SK-N-SH (cell line): ENCODE measurements around the gene IPO4. TPM values are rescaled to one million over a fixed set of nuclear protein-coding genes. Genes with fewer than 3 reads are reported as not detected.

Experiments
- CTCF ChIA-PET: fragments of 300-600, 350-600 bp; formaldehyde crosslinking; extraction: SDS; loops from one replicate; lab custom pipeline; 2021; lab: Yijun Ruan, JAX
- POLR2A ChIA-PET: fragments of 350-600 bp; sonication (Branson Sonifier 250); formaldehyde crosslinking; extraction: SDS; loops from one replicate; lab custom pipeline; 2020; ENCODE audit warnings: antibody characterized with exemption, inconsistent platforms; lab: Yijun Ruan, JAX
- DNase-seq: peaks from one replicate; pipeline ENCODE4 v3.0.0; 2012
- H2AFZ ChIP-seq: fragments of 200-600 bp; sonication (generic); 2 replicates; pipeline ENCODE4 v1.8.1; 2016; ENCODE audit warnings: antibody characterized with exemption, mild to moderate bottlenecking, low read depth
- H3F3A ChIP-seq: fragments of 200-600 bp; sonication (generic); replicated peaks from 2 replicates; pipeline ENCODE3; 2016; ENCODE audit warnings: antibody characterized with exemption, mild to moderate bottlenecking; ENCODE audit not compliant: insufficient read depth
- H3K27ac ChIP-seq, 2 experiments: fragments of 200-500 bp in 1 of 2; fragments of 200-600 bp in 1 of 2; sonication (Bioruptor generic) in 1 of 2; sonication (generic), shearing (Covaris generic) in 1 of 2; 2 replicates each; pipeline versions ENCODE4 v1.5.1 to v1.6.1; 2014 to 2016; ENCODE audit warnings: low read depth in 2 of 2, inconsistent platforms in 1 of 2, low read length in 1 of 2, mild to moderate bottlenecking in 1 of 2, mixed read lengths in 1 of 2
- H3K27me3 ChIP-seq: fragments of 200-600 bp; sonication (generic), shearing (Covaris generic); 2 replicates; pipeline ENCODE4 v1.6.1; 2016; ENCODE audit warnings: mixed run types; ENCODE audit not compliant: insufficient read depth
- H3K36me3 ChIP-seq, 2 experiments: fragments of 200-500 bp in 1 of 2; fragments of 200-600 bp in 1 of 2; sonication (Bioruptor generic) in 1 of 2; sonication (generic) in 1 of 2; replicated peaks in 1 of 2; 2 replicates each; pipeline versions ENCODE3 to v1.5.1; 2014 to 2016; ENCODE audit warnings: low read length in 1 of 2, mild to moderate bottlenecking in 1 of 2; ENCODE audit not compliant: insufficient read depth in 2 of 2, control insufficient read depth in 1 of 2
- H3K4me1 ChIP-seq, 2 experiments: fragments of 200-500 bp in 1 of 2; fragments of 200-600 bp in 1 of 2; sonication (Bioruptor generic) in 1 of 2; sonication (generic), shearing (Covaris generic) in 1 of 2; 2 replicates each; pipeline versions ENCODE4 v1.5.1 to v1.6.1; 2014 to 2016; ENCODE audit warnings: low read depth in 1 of 2, low read length in 1 of 2, mixed run types in 1 of 2; ENCODE audit not compliant: insufficient read depth in 2 of 2, control insufficient read depth in 1 of 2
- H3K4me2 ChIP-seq: fragments of 200-600 bp; sonication (generic), shearing (Covaris generic); 2 replicates; pipeline ENCODE4 v1.6.1; 2017; ENCODE audit warnings: mixed run types
- H3K4me3 ChIP-seq, 2 experiments: fragments of 200-500 bp in 1 of 2; fragments of 200-600 bp in 1 of 2; sonication (Bioruptor generic) in 1 of 2; sonication (generic), shearing (Covaris generic) in 1 of 2; 2 replicates each; pipeline versions ENCODE4 v1.5.1 to v1.8.1; 2014 to 2016; ENCODE audit warnings: low read depth in 2 of 2, inconsistent platforms in 1 of 2, low read length in 1 of 2, mild to moderate bottlenecking in 1 of 2, mixed read lengths in 1 of 2, moderate library complexity in 1 of 2
- H3K79me2 ChIP-seq: fragments of 200-600 bp; sonication (generic); 2 replicates; pipeline ENCODE4 v1.8.1; 2017; ENCODE audit warnings: mild to moderate bottlenecking; ENCODE audit not compliant: insufficient read depth
- H3K9ac ChIP-seq: fragments of 200-600 bp; sonication (generic); 2 replicates; pipeline ENCODE4 v1.6.1; 2017; ENCODE audit warnings: mixed run types
- H3K9me2 ChIP-seq: fragments of 200-600 bp; sonication (generic); 2 replicates; pipeline ENCODE4 v1.6.1; 2017; ENCODE audit warnings: mixed run types
- H3K9me3 ChIP-seq: fragments of 200-600 bp; sonication (generic); 2 replicates; pipeline ENCODE4 v1.6.1; 2017; ENCODE audit warnings: mixed run types, mild to moderate bottlenecking, moderate library complexity
- H4K20me1 ChIP-seq: fragments of 200-600 bp; sonication (generic); 2 replicates; pipeline ENCODE4 v1.6.1; 2017; ENCODE audit warnings: mild to moderate bottlenecking, mixed run types; ENCODE audit not compliant: insufficient read depth
- CTCF ChIP-seq: fragments of 200-600 bp; sonication (generic); IDR thresholded peaks from 2 replicates; pipeline ENCODE4 v1.6.1; 2017; ENCODE audit warnings: antibody characterized with exemption, mild to moderate bottlenecking, moderate library complexity
- ELF1 ChIP-seq: IDR thresholded peaks from 2 replicates; pipeline ENCODE4 v1.4.0; 2012
- EP300 ChIP-seq, 2 experiments: IDR thresholded peaks; 2 replicates each; pipeline versions ENCODE4 v1.4.0 to v1.6.1; 2012; ENCODE audit warnings: borderline replicate concordance in 1 of 2, low read depth in 1 of 2, low read length in 1 of 2
- FOSL2 ChIP-seq: IDR thresholded peaks from 2 replicates; pipeline ENCODE4 v1.4.0; 2012; ENCODE audit warnings: low read depth, mild to moderate bottlenecking, moderate library complexity, borderline replicate concordance
- FOXJ3 ChIP-seq: sonication (generic); formaldehyde crosslinking; IDR thresholded peaks from 2 replicates; pipeline ENCODE4 v1.5.1; 2020; ENCODE audit warnings: mild to moderate bottlenecking, missing genetic modification reagents
- GABPA ChIP-seq: IDR thresholded peaks from 2 replicates; pipeline ENCODE4 v1.4.0; 2012; ENCODE audit warnings: low read depth, mild to moderate bottlenecking
- GATA2 ChIP-seq: sonication (generic); formaldehyde crosslinking; IDR thresholded peaks from 2 replicates; pipeline ENCODE4 v1.5.0; 2020; ENCODE audit warnings: mild to moderate bottlenecking, missing genetic modification reagents
- MAX ChIP-seq: IDR thresholded peaks from 2 replicates; pipeline ENCODE4 v1.4.0; 2012; ENCODE audit warnings: low read depth
- NFIC ChIP-seq: IDR thresholded peaks from 2 replicates; pipeline ENCODE4 v1.4.0; 2012; ENCODE audit warnings: borderline replicate concordance
- RAD21 ChIP-seq: IDR thresholded peaks from 2 replicates; pipeline ENCODE4 v1.6.1; 2012; ENCODE audit warnings: mild to moderate bottlenecking, low read length
- REST ChIP-seq: IDR thresholded peaks from 2 replicates; pipeline ENCODE4 v1.6.1; 2012; ENCODE audit warnings: mild to moderate bottlenecking, low read depth, low read length, moderate library complexity
- RFX5 ChIP-seq: IDR thresholded peaks from 2 replicates; pipeline ENCODE4 v1.6.1; 2012; ENCODE audit warnings: mild to moderate bottlenecking, improper control_type of control experiment, low read length
- YY1 ChIP-seq: IDR thresholded peaks from 2 replicates; pipeline ENCODE4 v1.4.0; 2012; ENCODE audit warnings: low read depth, mild to moderate bottlenecking
- WGBS: methylation state at CpG from one replicate; pipeline ENCODE4 v1.1.6; 2017; ENCODE audit warnings: low lambda C conversion rate; 5-methylcytosine and 5-hydroxymethylcytosine counted together
- polyA plus RNA-seq, 3 experiments: library from polyadenylated mRNA; depleted of rRNA; stranded (reverse); fragments of >200 nt; gene quantifications; 2 replicates each; pipeline ENCODE4 v1.2.3, GENCODE V29; 2012

The IPO4 gene
- polyA plus RNA-seq, 1 of the 3 experiments (the other 2 are of a cell fraction): 61.3 TPM

GRCh38 chr14:24145690-24146452 is 42.7 kb downstream of the IPO4 start:
- Histone ChIP-seq H3K4me1 (peaks cover 11 to 25% of the 10 kb centered on the region in 2 experiments), H3K27me3 (no peaks in the 10 kb centered on the region), H4K20me1 (peaks cover 8% of the 10 kb centered on the region; the same call in 1 of the 2 replicates), H3K4me3 (peak overlapping the region; percentile 93 to 98), H3K4me2 (peak overlapping the region; percentile 83), H3F3A (peaks cover 20% of the 10 kb centered on the region), H3K9ac (peak overlapping the region; percentile 77), H3K9me3 (no peaks in the 10 kb centered on the region), H3K9me2 (no peaks in the 10 kb centered on the region), H3K27ac (peak overlapping the region; percentile 87 to 92), H3K79me2 (peaks cover 60% of the 10 kb centered on the region), H2AFZ (0 out of 2 replicates have a peak overlapping the region, but pooled peaks have one; percentile 17), H3K36me3 (peaks cover 25 to 42% of the 10 kb centered on the region in 2 experiments)
- ChIA-PET POLR2A (interaction anchor here (0.6 to 3.9 kb wide), 15 partner anchors 7 to 97 kb away, joined by 3 to 50 read pairs (median 7); partner anchors contain the start of genes CHMP4A, DCAF11, IPO4 and IRF9), CTCF (interaction anchor here (0.9 to 4.6 kb wide), 7 partner anchors 10 to 668 kb away, joined by 3 to 38 read pairs (median 5); partner anchors contain the start of genes IRF9, PCK2 and PSME1)
- TF ChIP-seq FOXJ3 (CRISPR knock-in tag): no peak
- 10% methylated on average over 9 of the region's 9 CpGs for WGBS
- no peak for DNase-seq

GRCh38 chr14:24145219-24145618 is 43.4 kb downstream of the IPO4 start:
- Histone ChIP-seq H3K9me2 (no peaks in the 10 kb centered on the region), H3K4me1 (peaks cover 11 to 25% of the 10 kb centered on the region in 2 experiments), H4K20me1 (peaks cover 8% of the 10 kb centered on the region; the same call in 1 of the 2 replicates), H2AFZ (no peak overlapping the region), H3K27ac (peak overlapping the region in 1 of 2 experiments; percentile 92; a peak in 2 of 4 replicates), H3K79me2 (peaks cover 67% of the 10 kb centered on the region), H3K27me3 (no peaks in the 10 kb centered on the region), H3K9ac (peak overlapping the region; percentile 77), H3K9me3 (no peaks in the 10 kb centered on the region), H3F3A (peaks cover 20% of the 10 kb centered on the region), H3K4me2 (peak overlapping the region; percentile 83), H3K4me3 (peak overlapping the region in 1 of 2 experiments; percentile 98; a peak in 3 of 4 replicates), H3K36me3 (peaks cover 23 to 35% of the 10 kb centered on the region in 2 experiments)
- no peak for DNase-seq
- ChIA-PET CTCF (interaction anchor here (1.0 to 4.6 kb wide), 5 partner anchors 15 to 667 kb away, joined by 4 to 38 read pairs (median 5); partner anchors contain the start of genes IRF9 and PCK2), POLR2A (interaction anchor here (2.2 to 3.9 kb wide), 4 partner anchors 8 to 31 kb away, joined by 10 to 50 read pairs (median 20); partner anchors contain the start of genes DCAF11, IRF9, NRL and PSME1)
- WGBS: 100% methylated on average over 1 of the region's 2 CpGs
- no peak for TF ChIP-seq MAX
- no peak for TF ChIP-seq ELF1

GRCh38 chr14:24144451-24144850 is 44.2 kb downstream of the IPO4 start:
- Histone ChIP-seq H3K79me2 (peaks cover 67% of the 10 kb centered on the region), H3K4me1 (peaks cover 14 to 27% of the 10 kb centered on the region in 2 experiments), H3F3A (peaks cover 20% of the 10 kb centered on the region), H2AFZ (no peak overlapping the region), H3K36me3 (peaks cover 23 to 30% of the 10 kb centered on the region in 2 experiments), H3K9me2 (no peaks in the 10 kb centered on the region), H3K9me3 (no peaks in the 10 kb centered on the region), H3K27me3 (no peaks in the 10 kb centered on the region), H3K4me3 (no peak overlapping the region), H4K20me1 (peaks cover 8% of the 10 kb centered on the region; the same call in 1 of the 2 replicates), H3K4me2 (peak overlapping the region; percentile 83; the same call in 1 of the 2 replicates), H3K27ac (no peak overlapping the region; a peak in 1 of 4 replicates), H3K9ac (no peak overlapping the region)
- WGBS: 56% methylated on average over 1 of the region's 1 CpG
- ChIA-PET POLR2A (no interaction called here), CTCF (interaction anchor here (4.6 kb wide), 1 partner anchor 16 kb away, joined by 38 read pairs; the partner anchor contains the start of gene IRF9)
- no peak for DNase-seq
- TF ChIP-seq NFIC (no peak), EP300 (IDR thresholded peaks at IDR 0.05; ENCODE audit: borderline replicate concordance in 1 of 2, low read depth in 1 of 2, low read length in 1 of 2) (no peak), REST (no peak), GABPA (no peak), FOSL2 (no peak), YY1 (no peak), RFX5 (no peak), CTCF (no peak), GATA2 (CRISPR knock-in tag) (no peak), RAD21 (no peak)
